CD4-positive, alpha-beta memory T cell (primary cell): ENCODE results near the gene CCDC51. TPM values are rescaled to one million over a fixed set of nuclear protein-coding genes. Genes with fewer than 3 reads are reported as not detected.
A peak's percentile ranks its signal among the peaks of the same experiment; 100 is the strongest.

Experiments used
- CTCF ChIA-PET: fragments of 350-600 bp; sonication (Branson Sonifier 250); formaldehyde crosslinking; loops from one replicate; lab custom pipeline; 2021; ENCODE audit warnings: inconsistent platforms; ENCODE audit not compliant: partially characterized antibody; lab: Charles Lee
- POLR2A ChIA-PET: fragments of 350-600 bp; sonication (Branson Sonifier 250); formaldehyde crosslinking; loops from one replicate; lab custom pipeline; 2021; ENCODE audit not compliant: partially characterized antibody; lab: Charles Lee
- DNase-seq, 5 donors: peaks; one replicate each; pipeline versions ENCODE4 v3.0.0 to v3.0.0-alpha.2; 2020 to 2022; ENCODE audit warnings: mixed read lengths in 1 of 5
- H3K27ac ChIP-seq: one replicate; pipeline ENCODE4 v1.7.0; 2013; ENCODE audit warnings: low read depth, low read length
- H3K27me3 ChIP-seq: 2 replicates; pipeline ENCODE4 v1.7.0; 2013; ENCODE audit warnings: mild to moderate bottlenecking, low read length, moderate library complexity; ENCODE audit not compliant: insufficient read depth
- H3K36me3 ChIP-seq: 2 replicates; pipeline ENCODE4 v1.7.0; 2013; ENCODE audit warnings: mild to moderate bottlenecking, low read length, moderate library complexity; ENCODE audit not compliant: insufficient read depth
- H3K4me1 ChIP-seq: 2 replicates; pipeline ENCODE4 v1.7.0; 2013; ENCODE audit warnings: mild to moderate bottlenecking, low read length, moderate library complexity; ENCODE audit not compliant: insufficient read depth
- H3K4me3 ChIP-seq, 2 donors: one replicate each; pipeline ENCODE4 v1.7.0; 2013; ENCODE audit warnings: low read length in 2 of 2, mild to moderate bottlenecking in 1 of 2
- H3K9me3 ChIP-seq, 2 donors: one replicate each; pipeline ENCODE4 v1.7.0; 2013; ENCODE audit warnings: low read length in 2 of 2, control low read depth in 1 of 2; ENCODE audit not compliant: control insufficient read depth in 1 of 2
- H3K27ac Mint-ChIP-seq, 7 donors: one replicate each; pipeline ENCODE4 v1.8.0; 2020 to 2021; ENCODE audit warnings: mixed read lengths in 7 of 7, mild to moderate bottlenecking in 6 of 7, inconsistent platforms in 3 of 7, moderate library complexity in 3 of 7
- H3K27me3 Mint-ChIP-seq, 2 donors: one replicate each; pipeline ENCODE4 v1.8.0; 2020 to 2021; ENCODE audit warnings: mixed read lengths in 2 of 2
- H3K36me3 Mint-ChIP-seq, 2 donors: one replicate each; pipeline ENCODE4 v1.8.0; 2020 to 2021; ENCODE audit warnings: mixed read lengths in 2 of 2, inconsistent platforms in 1 of 2, mild to moderate bottlenecking in 1 of 2
- H3K4me1 Mint-ChIP-seq, 4 donors: one replicate each; pipeline ENCODE4 v1.8.0; 2020 to 2021; ENCODE audit warnings: mixed read lengths in 4 of 4, mild to moderate bottlenecking in 1 of 4
- H3K4me3 Mint-ChIP-seq, 8 donors: one replicate each; pipeline ENCODE4 v1.8.0; 2020 to 2021; ENCODE audit warnings: mixed read lengths in 8 of 8, mild to moderate bottlenecking in 7 of 8, moderate library complexity in 6 of 8, inconsistent platforms in 3 of 8
- H3K9me3 Mint-ChIP-seq, 8 donors: one replicate each; pipeline ENCODE4 v1.8.0; 2020 to 2021; ENCODE audit warnings: mixed read lengths in 8 of 8, mild to moderate bottlenecking in 5 of 8, inconsistent platforms in 3 of 8, moderate library complexity in 1 of 8
- intact Hi-C: fragments of 100-400 bp; cut with micrococcal nuclease; formaldehyde crosslinking; loops from one replicate; pipeline ENCODE4 v1.15.1; 2023
- polyA plus RNA-seq, 2 donors: library from polyadenylated mRNA; unstranded; fragments of 300-500 nt; fragmentation: Illumina TruSeq; gene quantifications; one replicate each; pipeline ENCODE4 v1.2.3, GENCODE V29; 2021
- total RNA-seq, 2 experiments: library from RNA; stranded (reverse); gene quantifications; one replicate each; pipeline ENCODE4 v1.2.3, GENCODE V29; 2021

CCDC51 gene
- total and polyA plus RNA-seq, 4 experiments from 2014 or later: 5.1 to 13.3 (median 6.0) TPM

- Histone ChIP-seq H3K4me1 (peaks cover 28% of the 10 kb centered on the region), H3K27ac (peak overlapping the region; percentile 3), H3K36me3 (no peaks in the 10 kb centered on the region), H3K4me3 (no peak overlapping the region), H3K9me3 (no peaks in the 10 kb centered on the region), H3K27me3 (no peaks in the 10 kb centered on the region)
- H3K9me3 Mint-ChIP-seq: no peaks in the 10 kb centered on the region
- no peak overlapping the region for H3K4me3 Mint-ChIP-seq
- no peaks in the 10 kb centered on the region for H3K27me3 Mint-ChIP-seq
- peaks cover 2 to 26% of the 10 kb centered on the region in 2 donors for H3K36me3 Mint-ChIP-seq
- H3K4me1 Mint-ChIP-seq: peaks cover 17 to 43% (median 29%) of the 10 kb centered on the region in 4 donors
- H3K27ac Mint-ChIP-seq: no peak overlapping the region
- ChIA-PET CTCF (interaction anchor here (0.6 to 9.7 kb wide), 71 partner anchors 9 to 1157 kb away, joined by 3 to 381 read pairs (median 6); partner anchors contain the start of genes ATRIP, CDC25A, NME6 and PFKFB4), POLR2A (interaction anchor here (0.5 to 4.6 kb wide), 15 partner anchors 9 to 197 kb away, joined by 3 to 44 read pairs (median 5); partner anchors contain the start of genes ATRIP, SHISA5 and ZNF589)
- DNase-seq: no peak
- intact Hi-C loops: loop anchor here (1.0 kb wide), 5 partner anchors 10 to 204 kb away; partner anchors contain the start of gene ATRIP
Measured at GRCh38 chr3:48436477-48436787, 3.5 kb downstream of the CCDC51 start.

- intact Hi-C loops: loop anchor here (1.0 kb wide), 5 partner anchors 10 to 204 kb away; partner anchors contain the start of gene ATRIP
- DNase-seq: peak; percentile 78 to 84 (median 82)
- no peaks in the 10 kb centered on the region for H3K36me3 ChIP-seq
- POLR2A ChIA-PET: interaction anchor here (0.7 to 4.6 kb wide), 13 partner anchors 10 to 195 kb away, joined by 3 to 44 read pairs (median 5); partner anchors contain the start of genes ATRIP, SHISA5 and ZNF589
- no peaks in the 10 kb centered on the region for H3K27me3 ChIP-seq
- Mint-ChIP-seq H3K36me3 (peaks cover 0 to 21% of the 10 kb centered on the region in 2 donors), H3K4me1 (peaks cover 16 to 44% (median 26%) of the 10 kb centered on the region in 4 donors), H3K27ac (no peak overlapping the region), H3K9me3 (no peaks in the 10 kb centered on the region), H3K27me3 (no peaks in the 10 kb centered on the region), H3K4me3 (no peak overlapping the region)
- no peaks in the 10 kb centered on the region for H3K9me3 ChIP-seq
- peaks cover 23% of the 10 kb centered on the region for H3K4me1 ChIP-seq
- CTCF ChIA-PET: interaction anchor here (0.6 to 9.7 kb wide), 72 partner anchors 8 to 1156 kb away, joined by 3 to 381 read pairs (median 6); partner anchors contain the start of genes ATRIP, CDC25A, NME6 and PFKFB4
- H3K4me3 ChIP-seq: no peak overlapping the region
- peak overlapping the region; percentile 3 for H3K27ac ChIP-seq
Measured at GRCh38 chr3:48435774-48436476, 4.0 kb downstream of the CCDC51 start.

- H3K27me3 ChIP-seq: no peaks in the 10 kb centered on the region
- intact Hi-C loops: no loop called here
- peaks cover 17 to 43% (median 27%) of the 10 kb centered on the region in 4 donors for H3K4me1 Mint-ChIP-seq
- no peak overlapping the region for H3K4me3 Mint-ChIP-seq
- H3K36me3 Mint-ChIP-seq: peaks cover 0 to 14% of the 10 kb centered on the region in 2 donors
- no peaks in the 10 kb centered on the region for H3K27me3 Mint-ChIP-seq
- no peak overlapping the region for H3K27ac ChIP-seq
- DNase-seq: no peak
- no peaks in the 10 kb centered on the region for H3K36me3 ChIP-seq
- CTCF ChIA-PET: interaction anchor here (0.6 to 9.7 kb wide), 34 partner anchors 10 to 245 kb away, joined by 3 to 381 read pairs (median 18); partner anchors contain the start of genes ATRIP, CDC25A, NME6 and PFKFB4
- H3K4me3 ChIP-seq: no peak overlapping the region
- peaks cover 25% of the 10 kb centered on the region for H3K4me1 ChIP-seq
- no peaks in the 10 kb centered on the region for H3K9me3 Mint-ChIP-seq
- H3K27ac Mint-ChIP-seq: peak overlapping the region in 2 of 7 donors; percentile 30 to 54
- POLR2A ChIA-PET: interaction anchor here (1.5 to 4.6 kb wide), 7 partner anchors 11 to 195 kb away, joined by 5 to 44 read pairs (median 15); partner anchors contain the start of genes ATRIP and ZNF589
- H3K9me3 ChIP-seq: no peaks in the 10 kb centered on the region
Measured at GRCh38 chr3:48435223-48435595, 4.7 kb downstream of the CCDC51 start.

GRCh38 chr3:48434591-48435222 is 5.2 kb downstream of the CCDC51 start:
- Histone ChIP-seq H3K27me3 (no peaks in the 10 kb centered on the region), H3K27ac (no peak overlapping the region), H3K4me3 (no peak overlapping the region), H3K4me1 (peaks cover 29% of the 10 kb centered on the region), H3K36me3 (no peaks in the 10 kb centered on the region), H3K9me3 (no peaks in the 10 kb centered on the region)
- H3K4me3 Mint-ChIP-seq: no peak overlapping the region
- ChIA-PET POLR2A (interaction anchor here (2.0 to 4.6 kb wide), 3 partner anchors 11 to 73 kb away, joined by 5 to 44 read pairs (median 6); partner anchors contain the start of gene ATRIP), CTCF (interaction anchor here (0.6 to 9.7 kb wide), 19 partner anchors 11 to 245 kb away, joined by 3 to 381 read pairs (median 13); partner anchors contain the start of genes ATRIP, CDC25A, PFKFB4 and SHISA5)
- peak in 2 of 5 donors; percentile 14 to 17 for DNase-seq
- peaks cover 17 to 38% (median 26%) of the 10 kb centered on the region in 4 donors for H3K4me1 Mint-ChIP-seq
- intact Hi-C loops: no loop called here
- H3K27me3 Mint-ChIP-seq: no peaks in the 10 kb centered on the region
- H3K9me3 Mint-ChIP-seq: no peaks in the 10 kb centered on the region
- H3K36me3 Mint-ChIP-seq: peaks cover 0 to 9% of the 10 kb centered on the region in 2 donors
- H3K27ac Mint-ChIP-seq: peak overlapping the region in 3 of 7 donors; percentile 17 to 71 (median 30)

- Mint-ChIP-seq H3K36me3 (peaks cover 0 to 9% of the 10 kb centered on the region in 2 donors), H3K27ac (peak overlapping the region in 1 of 7 donors; percentile 8), H3K4me3 (no peak overlapping the region), H3K4me1 (peaks cover 12 to 33% (median 22%) of the 10 kb centered on the region in 4 donors), H3K27me3 (no peaks in the 10 kb centered on the region), H3K9me3 (no peaks in the 10 kb centered on the region)
- ChIA-PET POLR2A (interaction anchor here (2.0 to 4.6 kb wide), 3 partner anchors 12 to 74 kb away, joined by 5 to 44 read pairs (median 6); partner anchors contain the start of gene ATRIP), CTCF (interaction anchor here (0.6 to 9.7 kb wide), 17 partner anchors 12 to 1507 kb away, joined by 3 to 381 read pairs (median 5); partner anchors contain the start of genes ATRIP, PFKFB4 and SHISA5)
- H3K9me3 ChIP-seq: no peaks in the 10 kb centered on the region
- H3K4me1 ChIP-seq: peaks cover 23% of the 10 kb centered on the region
- no peaks in the 10 kb centered on the region for H3K27me3 ChIP-seq
- H3K27ac ChIP-seq: no peak overlapping the region
- intact Hi-C loops: no loop called here
- no peak for DNase-seq
- H3K4me3 ChIP-seq: no peak overlapping the region
- H3K36me3 ChIP-seq: no peaks in the 10 kb centered on the region
Measured at GRCh38 chr3:48433472-48434118, 6.3 kb downstream of the CCDC51 start.
